GM18526 (cell line): ENCODE measurements around the gene DNAH6.

Source experiments
- POLR2A ChIP-seq: IDR thresholded peaks from 3 replicates; pipeline ENCODE4 v1.6.1; 2011; ENCODE audit not compliant: insufficient read length; ENCODE audit errors: extremely low read depth

DNAH6 gene

GRCh38 chr2:84516234-84516986 is at the start of gene DNAH6:
TSS of gene DNAH6 (plus strand) at chr2:84516498. CDS start at chr2:84517827, 1,329 bp downstream.
- TF ChIP-seq POLR2A: no peak

GRCh38 chr2:84467389-84467788 is 48.9 kb upstream of the DNAH6 start:
- TF ChIP-seq POLR2A: no peak

- TF ChIP-seq POLR2A: no peak
Measured at GRCh38 chr2:84472856-84473565, 43.3 kb upstream of the DNAH6 start.

GRCh38 chr2:84474176-84474575 is 42.1 kb upstream of the DNAH6 start:
- no peak for TF ChIP-seq POLR2A

GRCh38 chr2:84477886-84478285 is 38.4 kb upstream of the DNAH6 start:
- no peak for TF ChIP-seq POLR2A

- no peak for TF ChIP-seq POLR2A
Measured at GRCh38 chr2:84478867-84479266, 37.4 kb upstream of the DNAH6 start.

GRCh38 chr2:84481702-84482101 is 34.6 kb upstream of the DNAH6 start:
- no peak for TF ChIP-seq POLR2A

GRCh38 chr2:84482603-84483002 is 33.7 kb upstream of the DNAH6 start:
- TF ChIP-seq POLR2A: no peak

- TF ChIP-seq POLR2A: no peak
Measured at GRCh38 chr2:84483320-84483719, 33.0 kb upstream of the DNAH6 start.

GRCh38 chr2:84486441-84487115 is 29.7 kb upstream of the DNAH6 start:
- TF ChIP-seq POLR2A: no peak

GRCh38 chr2:84487298-84487996 is 28.9 kb upstream of the DNAH6 start:
- TF ChIP-seq POLR2A: no peak

GRCh38 chr2:84491256-84491655 is 25.0 kb upstream of the DNAH6 start:
- no peak for TF ChIP-seq POLR2A

GRCh38 chr2:84491741-84492140 is 24.6 kb upstream of the DNAH6 start:
- TF ChIP-seq POLR2A: no peak

GRCh38 chr2:84492571-84492970 is 23.7 kb upstream of the DNAH6 start:
- TF ChIP-seq POLR2A: no peak

- no peak for TF ChIP-seq POLR2A
Measured at GRCh38 chr2:84493514-84493913, 22.8 kb upstream of the DNAH6 start.

GRCh38 chr2:84494070-84494469 is 22.2 kb upstream of the DNAH6 start:
- TF ChIP-seq POLR2A: no peak

GRCh38 chr2:84495539-84496146 is 20.7 kb upstream of the DNAH6 start:
- no peak for TF ChIP-seq POLR2A
